GM23338 (cell line): ENCODE data around the gene ADGRD1.

Source experiments
- CREB1 ChIP-seq: fragments of 250-450 bp; sonication (Bioruptor Pico); IDR thresholded peaks from 2 replicates; pipeline ENCODE4 v1.5.0; 2020; ENCODE audit warnings: low read depth, mild to moderate bottlenecking, moderate library complexity
- CTCF ChIP-seq, 2 experiments: fragments of 200-600 bp in 1 of 2; sonication (generic) in 1 of 2; conservative IDR thresholded peaks; 2 replicates each; pipeline versions ENCODE4 v1.5.1 to v1.6.1; 2016 to 2017; ENCODE audit warnings: antibody characterized with exemption in 2 of 2, low read depth in 2 of 2, mild to moderate bottlenecking in 2 of 2, moderate library complexity in 1 of 2
- ETS1 ChIP-seq: IDR thresholded peaks from 2 replicates; pipeline ENCODE4 v1.6.1; 2016; ENCODE audit warnings: antibody characterized with exemption
- EZH2 ChIP-seq: fragments of 200-600 bp; sonication (generic); IDR thresholded peaks from one replicate; pipeline ENCODE4 v1.8.0; 2017; ENCODE audit warnings: antibody characterized with exemption, mild to moderate bottlenecking, low read depth; ENCODE audit not compliant: unreplicated experiment
- EZH2phosphoT487 ChIP-seq: fragments of 200-600 bp; sonication (generic); IDR thresholded peaks from one replicate; pipeline ENCODE4 v1.8.1; 2018; ENCODE audit warnings: antibody characterized with exemption; ENCODE audit not compliant: unreplicated experiment
- JUNB ChIP-seq: IDR thresholded peaks from one replicate; pipeline ENCODE4 v1.6.1; 2016; ENCODE audit warnings: antibody characterized with exemption; ENCODE audit not compliant: unreplicated experiment
- POLR2AphosphoS5 ChIP-seq: IDR thresholded peaks from 2 replicates; pipeline ENCODE4 v1.6.1; 2016; ENCODE audit warnings: antibody characterized with exemption, low read depth
- REST ChIP-seq: IDR thresholded peaks from one replicate; pipeline ENCODE4 v1.6.1; 2018; ENCODE audit warnings: antibody characterized with exemption; ENCODE audit not compliant: unreplicated experiment
- ZNF114 ChIP-seq: fragments of 250-450 bp; sonication (Bioruptor Pico); IDR thresholded peaks from 2 replicates; pipeline ENCODE4 v1.5.0; 2020; ENCODE audit warnings: mild to moderate bottlenecking, moderate library complexity
- ZNF331 ChIP-seq: fragments of 250-450 bp; sonication (Bioruptor Pico); IDR thresholded peaks from 2 replicates; pipeline ENCODE4 v1.5.0; 2020; ENCODE audit warnings: low read depth, mild to moderate bottlenecking, moderate library complexity
- ZNF462 ChIP-seq: fragments of 250-450 bp; sonication (Bioruptor Pico); IDR thresholded peaks from 2 replicates; pipeline ENCODE4 v1.5.0; 2020; ENCODE audit warnings: mild to moderate bottlenecking, moderate library complexity

GRCh38 chr12:131118371-131118770 is 164.7 kb downstream of the ADGRD1 start:
- TF ChIP-seq CTCF (conservative IDR thresholded peaks at IDR 0.05; ENCODE audit: low read depth in 2 of 2) (no peak), EZH2 (no peak), ETS1 (no peak), JUNB (no peak), REST (no peak), EZH2phosphoT487 (no peak), POLR2AphosphoS5 (no peak), ZNF114 (CRISPR knock-in tag) (no peak), ZNF462 (no peak), CREB1 (CRISPR knock-in tag) (no peak), ZNF331 (CRISPR knock-in tag) (no peak)
